HG02610 (cell line): ENCODE results near the gene SASH1.
A peak's percentile ranks its signal among the peaks of the same experiment; 100 is the strongest.

Source experiments
- ATAC-seq: cut with Tn5 transposase; IDR thresholded peaks from one replicate; pipeline ENCODE4 v1.9.1; 2021; ENCODE audit warnings: mild to moderate bottlenecking, moderate library complexity; ENCODE audit not compliant: unreplicated experiment

SASH1 gene

GRCh38 chr6:148491638-148492251 lies 149.1 kb downstream of the SASH1 start:
- no peak for ATAC-seq

DNA sequence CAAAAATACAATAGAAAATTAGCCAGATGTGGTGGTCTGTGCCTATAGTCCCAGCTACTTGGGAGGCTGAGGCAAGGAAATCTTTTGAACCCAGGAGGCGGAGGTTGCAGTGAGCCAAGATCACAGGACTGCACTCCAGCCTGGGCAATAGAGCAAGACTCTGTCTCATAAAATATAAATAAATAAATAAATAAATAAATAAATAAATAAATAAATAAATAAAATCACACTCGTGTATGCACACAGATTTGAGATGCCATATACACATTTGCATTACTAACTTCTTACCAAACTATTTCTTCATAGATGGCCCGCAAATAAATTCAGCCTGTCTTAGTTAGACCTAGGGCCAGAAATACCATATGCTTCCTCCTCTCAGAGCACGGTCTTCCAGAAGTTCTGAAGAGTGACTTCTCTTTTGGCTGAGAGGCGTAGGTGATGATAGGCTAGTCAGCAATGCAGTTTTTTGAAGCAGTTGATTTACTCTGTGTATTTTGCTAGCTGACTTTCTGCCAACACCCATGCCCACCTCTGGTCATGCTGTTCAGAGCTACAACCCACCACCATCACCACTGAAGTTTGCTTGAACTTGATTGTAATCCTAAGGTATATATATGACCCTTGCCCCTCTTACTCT lies 150.1 kb downstream of the SASH1 start:
- ATAC-seq: no peak

DNA sequence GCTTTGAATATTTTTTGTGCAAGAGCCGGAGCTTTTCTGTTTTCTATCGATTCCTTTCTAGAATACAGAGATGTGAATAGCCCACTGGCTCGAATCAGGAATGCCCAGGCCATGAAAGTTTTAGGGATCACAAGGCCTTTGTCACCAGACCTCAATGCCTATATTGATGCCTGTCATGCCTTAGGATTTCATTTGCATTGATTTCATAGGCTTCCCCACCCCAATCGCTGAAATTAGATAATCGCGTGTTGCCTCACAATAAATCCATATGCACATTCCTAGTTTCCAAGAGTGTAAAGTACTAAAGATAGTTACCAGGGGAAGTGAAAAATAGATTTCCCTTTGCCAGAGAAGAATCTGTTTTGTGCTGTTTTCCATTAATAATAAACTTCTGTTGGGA lies 150.8 kb downstream of the SASH1 start:
- ATAC-seq: no peak

DNA sequence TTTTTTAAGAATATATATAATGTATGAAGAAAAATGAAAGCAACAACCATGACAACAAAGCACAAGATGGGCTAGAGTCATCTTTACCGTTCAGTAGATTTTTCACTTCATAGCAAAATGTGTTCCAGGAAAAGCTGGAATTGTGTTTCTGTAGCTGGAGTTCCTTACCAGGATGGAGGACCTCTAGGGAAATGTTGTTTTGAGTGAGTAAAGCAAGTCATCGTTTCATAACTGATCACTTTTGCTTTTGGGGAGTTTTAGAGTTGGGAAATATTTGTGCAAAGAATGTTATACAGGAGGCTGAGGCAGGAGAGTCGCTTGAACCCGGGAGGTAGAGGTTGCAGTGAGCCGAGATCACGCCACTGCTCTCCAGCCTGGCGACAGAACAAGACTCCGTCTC lies 151.6 kb downstream of the SASH1 start:
- no peak for ATAC-seq

- ATAC-seq: no peak
Measured at GRCh38 chr6:148495029-148495428, 152.4 kb downstream of the SASH1 start.

DNA sequence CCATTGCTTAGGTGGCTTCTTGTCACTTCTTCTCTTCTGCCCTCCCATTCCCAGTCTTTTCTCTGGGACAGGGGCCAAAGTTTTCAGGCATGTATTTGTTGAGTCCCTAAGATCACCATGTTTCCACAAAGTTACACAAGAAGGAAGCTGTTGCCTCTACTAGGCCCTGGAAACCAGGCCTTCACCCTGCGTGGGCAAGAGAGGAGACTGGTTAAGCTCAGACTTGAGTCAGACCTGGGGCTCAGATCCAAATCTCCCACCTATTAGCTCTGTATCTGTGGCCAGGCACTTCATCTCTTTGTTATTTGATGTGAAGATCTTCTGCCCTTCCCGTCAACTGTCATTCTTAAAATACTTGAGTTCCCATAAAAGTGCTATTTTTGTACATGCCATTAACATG lies 154.6 kb downstream of the SASH1 start:
- no peak for ATAC-seq

- no peak for ATAC-seq
Measured at GRCh38 chr6:148497717-148498116, 155.1 kb downstream of the SASH1 start.

GRCh38 chr6:148500402-148500801 lies 157.8 kb downstream of the SASH1 start:
- no peak for ATAC-seq

GRCh38 chr6:148501178-148501590 lies 158.5 kb downstream of the SASH1 start:
- no peak for ATAC-seq

DNA sequence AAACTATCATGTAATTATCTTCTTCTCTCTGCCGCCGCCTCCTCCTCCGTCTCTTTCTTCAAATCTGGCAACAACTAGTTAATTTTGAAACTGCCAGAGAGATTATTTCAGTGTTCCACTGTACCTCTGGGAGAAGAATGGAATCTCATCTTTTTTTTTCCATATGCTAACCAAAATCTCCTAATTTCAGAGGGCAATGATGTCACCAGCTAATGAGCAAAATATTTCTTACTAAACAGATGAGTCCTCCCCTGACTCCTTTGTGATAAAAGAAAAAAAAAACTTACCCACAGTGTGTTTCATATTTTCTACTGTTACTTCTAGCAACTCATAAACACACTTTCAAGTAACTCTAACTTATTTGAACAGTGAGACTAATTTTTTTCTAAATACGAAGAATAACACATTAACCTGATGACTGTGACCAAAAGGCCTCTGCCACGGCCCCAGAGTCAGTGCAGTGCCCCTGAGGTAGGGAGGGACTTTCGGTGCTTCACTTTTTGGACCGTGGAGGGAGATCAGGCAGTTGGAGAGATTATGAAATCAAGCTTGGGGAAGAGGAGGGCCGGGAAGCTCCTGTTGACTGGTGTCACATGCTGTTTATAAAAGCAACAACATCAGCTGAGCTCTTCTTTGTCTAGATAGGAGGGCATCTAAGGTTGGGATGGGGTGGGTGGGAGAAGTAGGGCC lies 159.6 kb downstream of the SASH1 start:
- no peak for ATAC-seq

DNA sequence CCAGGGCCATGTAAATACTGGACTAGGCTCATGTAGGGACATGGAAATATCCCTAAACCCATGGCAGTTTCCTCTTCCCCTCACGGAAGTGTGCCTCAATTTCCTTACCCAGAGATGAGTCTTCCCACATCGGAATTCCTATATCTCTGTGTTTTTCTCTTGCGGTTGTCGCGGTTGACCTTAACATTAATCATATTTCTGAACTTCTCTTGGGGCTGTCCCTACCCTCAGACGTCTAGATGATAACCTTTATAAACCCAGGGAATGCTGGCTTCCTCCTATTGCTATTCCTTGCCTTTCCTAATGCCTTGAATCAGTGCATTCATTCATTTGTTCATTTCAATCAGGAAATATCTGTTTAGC lies 160.1 kb downstream of the SASH1 start:
- ATAC-seq: no peak

DNA sequence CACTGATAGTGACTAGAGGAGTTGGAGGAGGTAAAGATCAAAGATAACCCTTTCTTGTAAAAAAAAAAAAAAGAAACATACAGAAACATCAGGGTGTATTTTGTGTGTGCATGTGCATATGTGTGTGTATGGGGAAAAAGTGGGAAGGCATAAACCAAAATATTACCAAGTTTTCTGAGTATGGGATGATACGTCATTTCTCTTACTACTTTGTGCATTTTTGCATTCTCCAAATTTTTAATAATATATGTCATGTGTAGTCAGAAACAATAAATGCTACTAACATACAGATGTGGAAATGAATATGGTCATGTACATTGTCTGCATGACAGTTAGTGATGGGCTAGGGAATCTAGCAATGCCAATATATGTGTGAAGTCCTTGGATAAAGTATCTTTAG lies 161.1 kb downstream of the SASH1 start:
- ATAC-seq: no peak

DNA sequence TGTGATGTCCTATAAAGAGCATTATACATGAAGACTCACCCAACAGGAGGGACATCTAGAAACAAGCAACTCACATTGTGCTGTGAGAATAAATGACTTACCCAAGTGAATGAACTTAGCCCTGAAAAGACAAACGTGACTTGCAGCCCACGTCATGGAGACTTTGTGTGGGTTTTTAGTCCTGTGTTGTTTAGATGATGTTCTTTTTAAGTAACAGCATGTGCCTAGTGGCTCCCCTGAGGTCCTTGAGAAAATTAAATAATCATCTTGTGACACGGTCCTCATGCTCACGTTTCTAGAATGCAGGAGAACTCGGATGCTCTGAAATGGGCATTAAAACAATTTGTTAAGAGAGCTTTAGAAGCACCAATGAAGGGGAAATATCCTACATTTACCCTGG lies 165.1 kb downstream of the SASH1 start:
- no peak for ATAC-seq

GRCh38 chr6:148508401-148509041 lies 165.9 kb downstream of the SASH1 start:
- no peak for ATAC-seq

DNA sequence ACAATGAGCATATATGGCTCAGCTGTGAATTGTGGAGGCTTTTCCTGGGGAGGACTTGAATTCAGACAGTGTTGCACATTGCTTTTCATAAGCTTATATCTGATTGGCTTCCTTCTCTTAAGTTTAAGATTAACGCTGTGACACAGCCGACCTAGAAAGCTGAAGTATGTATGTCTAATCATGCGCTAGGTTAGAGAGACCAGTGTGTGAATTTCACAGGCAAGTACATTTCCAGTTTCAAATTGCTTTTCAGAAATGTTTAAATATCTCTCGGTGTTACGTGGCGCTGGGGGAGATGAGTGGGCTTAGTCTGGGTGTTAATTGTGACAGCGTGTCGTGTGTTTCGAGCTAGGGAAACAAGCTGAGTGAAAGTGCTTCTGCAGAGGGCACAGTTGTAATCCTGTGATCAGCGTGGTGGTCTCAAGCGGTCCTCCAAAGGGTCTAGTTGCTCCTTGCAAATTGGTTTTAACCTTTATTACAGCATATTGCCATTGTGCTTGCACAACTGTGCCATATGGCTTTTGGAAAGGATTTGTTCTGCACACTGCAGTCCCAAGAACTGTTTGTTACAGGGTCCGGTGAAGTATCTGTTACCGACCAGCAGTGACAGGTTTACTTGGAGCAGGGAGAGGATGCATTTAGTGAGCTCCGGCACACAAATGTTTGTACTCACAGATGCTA lies 166.6 kb downstream of the SASH1 start:
- no peak for ATAC-seq

DNA sequence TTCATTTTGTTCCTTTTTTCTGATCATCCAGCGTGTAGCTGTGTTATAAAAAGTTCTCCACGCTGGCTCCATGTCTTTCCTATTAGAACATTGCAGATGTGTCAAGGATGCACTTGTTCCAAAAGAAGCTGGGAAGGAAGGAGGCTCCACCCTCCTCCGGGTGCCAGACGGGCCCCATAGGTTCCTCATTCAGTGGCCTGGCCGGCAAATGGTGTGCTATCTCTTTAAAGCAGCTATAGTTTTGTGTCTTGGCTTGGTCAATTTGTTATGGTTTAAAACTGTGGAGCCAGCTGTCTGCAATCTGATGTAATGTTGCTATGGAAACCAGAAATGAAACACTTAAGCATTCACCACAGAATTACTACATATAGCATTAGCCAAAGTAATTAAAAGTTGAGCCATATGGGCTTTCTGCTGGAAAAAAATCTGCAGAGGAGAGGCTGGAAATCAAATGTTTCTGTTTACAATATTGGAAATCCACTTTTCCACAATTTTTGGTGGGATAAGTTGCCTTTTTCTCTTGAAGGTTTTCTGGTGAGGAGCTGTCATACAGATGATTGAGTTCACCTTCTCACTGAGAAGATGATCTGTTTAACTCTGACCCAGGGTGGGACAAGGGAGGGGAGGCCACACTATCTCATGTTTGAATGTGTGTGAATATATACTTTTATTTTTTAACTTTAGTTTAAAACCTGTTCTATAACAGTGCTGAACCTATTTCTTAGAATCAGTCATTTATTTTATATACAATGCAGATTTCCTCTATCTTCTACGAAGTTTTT lies 167.4 kb downstream of the SASH1 start:
- ATAC-seq: peak; percentile 59

DNA sequence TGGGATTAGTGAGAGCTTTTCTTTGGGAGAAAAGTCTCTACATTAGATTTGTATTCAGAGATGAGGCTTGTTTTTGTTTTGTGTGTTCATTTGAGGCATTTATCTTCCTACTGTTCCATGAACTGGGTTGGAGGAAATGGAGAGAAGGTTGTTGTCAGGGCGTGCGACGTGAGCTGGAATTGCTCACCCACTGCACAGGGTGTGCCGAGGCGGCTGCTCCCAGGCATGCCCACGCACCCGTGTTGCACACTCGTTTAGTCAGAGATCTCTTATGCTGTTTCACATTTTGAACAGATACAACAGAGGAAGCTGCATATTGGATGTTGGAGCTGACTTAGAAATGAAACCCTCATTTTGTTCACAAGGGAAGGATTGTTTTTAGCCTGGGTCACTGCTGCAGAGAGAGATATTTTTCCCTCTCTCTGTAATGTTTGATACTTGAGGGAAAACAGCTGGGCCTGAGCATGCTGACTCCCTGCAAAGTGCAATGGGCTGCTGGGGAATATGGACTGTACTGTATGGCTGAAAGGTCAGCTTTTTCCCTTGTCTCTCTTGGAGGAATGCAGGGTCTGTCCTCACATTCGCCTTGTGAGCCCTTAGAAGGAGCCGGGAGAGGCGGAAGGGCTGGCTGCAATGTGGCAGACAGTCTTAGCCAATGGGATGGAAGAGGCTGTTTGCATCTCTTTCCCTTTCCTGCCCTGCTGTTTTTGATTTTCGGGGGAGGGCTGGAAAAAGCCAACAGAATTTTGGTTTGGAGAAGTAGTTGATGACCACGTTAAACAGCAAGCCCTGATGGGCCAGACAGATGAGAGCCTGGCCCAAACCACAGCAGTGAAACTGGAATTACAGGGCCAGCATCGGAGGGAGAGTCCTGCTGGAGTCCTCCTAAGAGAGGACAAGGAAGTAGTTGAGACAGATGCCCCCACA lies 170.8 kb downstream of the SASH1 start:
- no peak for ATAC-seq

DNA sequence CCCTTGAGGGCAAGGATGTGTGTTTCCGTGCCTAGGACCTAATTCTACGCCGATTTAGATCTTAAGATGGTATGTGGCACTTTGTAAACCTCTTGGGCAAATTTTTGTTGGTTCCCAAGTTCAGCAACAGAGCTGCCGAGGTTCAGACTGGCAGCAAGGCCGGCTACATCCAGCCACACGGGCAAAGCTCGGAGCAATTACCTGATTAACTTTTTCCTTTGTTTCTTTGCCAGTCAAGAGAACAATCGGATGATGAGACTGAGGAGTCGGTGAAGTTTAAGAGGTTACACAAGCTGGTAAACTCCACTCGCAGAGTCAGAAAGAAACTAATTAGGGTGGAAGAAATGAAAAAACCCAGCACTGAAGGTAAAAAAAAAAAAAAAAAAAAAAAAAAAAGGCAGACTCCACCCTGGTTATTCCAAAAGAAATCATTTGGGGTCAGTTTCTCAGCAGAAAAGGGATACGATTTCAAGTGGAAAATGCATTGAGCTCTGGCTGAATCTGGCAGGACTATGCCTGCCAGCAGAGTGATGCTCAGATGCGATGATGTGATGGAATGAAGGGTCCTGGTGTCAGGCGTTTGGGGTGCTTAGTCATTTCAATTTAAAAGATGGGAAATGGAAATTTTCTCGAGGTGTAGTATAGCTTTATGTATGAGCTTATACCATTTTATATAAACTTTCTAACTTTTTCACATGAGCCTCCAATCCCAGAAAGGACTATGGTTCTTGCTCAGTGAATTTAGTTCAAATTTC lies 171.6 kb downstream of the SASH1 start:
- no peak for ATAC-seq

GRCh38 chr6:148516217-148516616 lies 173.6 kb downstream of the SASH1 start:
- ATAC-seq: no peak
